Upper lobe of right lung (tissue), 1 donor: ENCODE measurements around the gene SLC6A12. TPM values are rescaled to one million over a fixed set of nuclear protein-coding genes. Genes with fewer than 3 reads are reported as not detected.

Experiments
- ATAC-seq: fragments of 200-7000 bp; cut with Tn5 transposase; one replicate; pipeline ENCODE4 v1.9.1; 2020; ENCODE audit warnings: mild to moderate bottlenecking, moderate library complexity
- DNase-seq: peaks from one replicate; pipeline ENCODE4 v3.0.0-alpha.2; 2020
- H3K27ac ChIP-seq: fragments of 200-600 bp; one replicate; pipeline ENCODE4 v1.8.0; 2022
- H3K27me3 ChIP-seq: fragments of 200-600 bp; one replicate; pipeline ENCODE4 v1.8.0; 2022; ENCODE audit warnings: mild to moderate bottlenecking
- H3K36me3 ChIP-seq: fragments of 200-600 bp; one replicate; pipeline ENCODE4 v1.8.0; 2022
- H3K4me1 ChIP-seq: fragments of 200-600 bp; one replicate; pipeline ENCODE4 v1.8.0; 2022
- H3K4me3 ChIP-seq: fragments of 200-600 bp; one replicate; pipeline ENCODE4 v1.8.0; 2022; ENCODE audit warnings: mild to moderate bottlenecking
- H3K9me3 ChIP-seq: fragments of 200-600 bp; one replicate; pipeline ENCODE4 v1.8.0; 2022
- CTCF ChIP-seq: fragments of 200-600 bp; IDR thresholded peaks from one replicate; pipeline ENCODE4 v1.8.0; 2022; ENCODE audit warnings: antibody characterized with exemption
- intact Hi-C: fragments of 100-400 bp; cut with DNase I; formaldehyde crosslinking; loops from one replicate; pipeline ENCODE4 v1.11.0; 2022
- total RNA-seq: library from RNA; stranded (reverse); fragmentation: NEBNext Ultra II Directional; extraction: Animal tissue kit (Norgen Biotek cat#: 25700); gene quantifications from one replicate; pipeline ENCODE4 v1.2.1, GENCODE V29; 2021
- donor health status: DM: no; HTN: yes; CAD: no; lungs with severe emphysema.

SLC6A12 gene
- total RNA-seq, 1 donor from 2014 or later, result 11.1 TPM

- ATAC-seq (no peak), DNase-seq (no peak)
- no peak for TF ChIP-seq CTCF
- Histone ChIP-seq H3K4me1 (no peaks in the 10 kb centered on the region), H3K36me3 (no peaks in the 10 kb centered on the region), H3K4me3 (no peak overlapping the region), H3K9me3 (no peaks in the 10 kb centered on the region), H3K27me3 (peaks cover 12% of the 10 kb centered on the region), H3K27ac (no peak overlapping the region)
- intact Hi-C loops, result no loop called here
These were observed 18.8 kb downstream of the SLC6A12 start for GRCh38 chr12:195156-195555.

GRCh38 chr12:194276-194675, 19.7 kb downstream of the SLC6A12 start:
- intact Hi-C loops, result no loop called here
- Histone ChIP-seq H3K36me3 (no peaks in the 10 kb centered on the region), H3K4me3 (no peak overlapping the region), H3K27ac (no peak overlapping the region), H3K9me3 (no peaks in the 10 kb centered on the region), H3K27me3 (peaks cover 12% of the 10 kb centered on the region), H3K4me1 (peaks cover 3% of the 10 kb centered on the region)
- TF ChIP-seq CTCF, result no peak
- no peak for DNase-seq
- no peak for ATAC-seq

DNA sequence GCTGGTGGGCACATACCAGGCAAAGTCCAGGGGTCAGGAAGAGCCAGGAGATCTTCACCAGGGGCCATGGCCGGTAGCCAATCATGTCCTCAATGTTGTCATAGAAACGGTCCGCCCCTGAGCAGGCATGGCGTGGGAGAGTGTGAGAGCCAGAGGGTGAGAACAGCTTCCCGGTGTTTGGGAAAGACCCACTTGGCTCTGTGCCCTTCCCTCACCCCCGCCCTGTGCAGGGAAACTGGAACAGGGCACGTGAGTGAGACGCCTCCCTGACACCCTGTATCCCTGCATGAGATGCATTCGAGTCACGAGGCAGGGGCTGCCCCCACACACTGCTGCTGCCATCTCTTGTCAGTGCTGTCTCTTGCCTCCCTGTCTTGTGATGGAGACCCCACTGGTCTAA, 20.7 kb downstream of the SLC6A12 start:
- H3K36me3 ChIP-seq, result no peaks in the 10 kb centered on the region
- DNase-seq (no peak), ATAC-seq (no peak)
- peaks cover 5% of the 10 kb centered on the region for H3K4me1 ChIP-seq
- TF ChIP-seq CTCF, result no peak
- no peak overlapping the region for H3K4me3 ChIP-seq
- no peak overlapping the region for H3K27ac ChIP-seq
- intact Hi-C loops, result no loop called here
- H3K9me3 ChIP-seq, result no peaks in the 10 kb centered on the region
- peaks cover 12% of the 10 kb centered on the region for H3K27me3 ChIP-seq

DNA sequence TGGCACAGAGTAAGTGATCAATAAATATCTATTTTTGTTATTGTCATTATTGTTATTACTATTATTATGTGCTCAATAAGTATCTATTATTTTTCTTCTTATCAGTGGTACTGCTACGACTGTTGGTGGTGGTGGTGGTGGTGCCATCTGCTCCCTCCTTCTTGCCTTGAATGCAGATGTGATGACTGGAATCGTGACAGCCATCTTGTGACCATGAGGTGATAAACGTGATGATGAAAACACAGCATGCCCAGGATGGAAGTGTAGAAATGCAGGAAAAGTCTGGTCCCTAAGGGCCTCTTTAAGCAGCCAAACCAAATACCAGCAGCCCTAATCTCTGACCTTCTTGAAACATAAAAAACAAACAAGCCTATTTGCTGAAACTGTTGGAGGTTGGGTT, 22.4 kb downstream of the SLC6A12 start:
- Histone ChIP-seq H3K4me1 (peaks cover 5% of the 10 kb centered on the region), H3K4me3 (no peak overlapping the region), H3K27ac (no peak overlapping the region), H3K27me3 (peaks cover 12% of the 10 kb centered on the region), H3K36me3 (no peaks in the 10 kb centered on the region), H3K9me3 (no peaks in the 10 kb centered on the region)
- intact Hi-C loops, result no loop called here
- ATAC-seq (no peak), DNase-seq (no peak)
- no peak for TF ChIP-seq CTCF

GRCh38 chr12:190881-191280, 23.1 kb downstream of the SLC6A12 start:
- no peak overlapping the region for H3K4me3 ChIP-seq
- peaks cover 5% of the 10 kb centered on the region for H3K4me1 ChIP-seq
- intact Hi-C loops, result no loop called here
- H3K27ac ChIP-seq, result no peak overlapping the region
- no peaks in the 10 kb centered on the region for H3K36me3 ChIP-seq
- H3K9me3 ChIP-seq, result no peaks in the 10 kb centered on the region
- TF ChIP-seq CTCF, result no peak
- H3K27me3 ChIP-seq, result peaks cover 12% of the 10 kb centered on the region
- ATAC-seq (no peak), DNase-seq (no peak)

GRCh38 chr12:189622-189962, 24.4 kb downstream of the SLC6A12 start:
- ATAC-seq (no peak), DNase-seq (no peak)
- no peaks in the 10 kb centered on the region for H3K9me3 ChIP-seq
- H3K4me1 ChIP-seq, result peaks cover 5% of the 10 kb centered on the region
- H3K4me3 ChIP-seq, result no peak overlapping the region
- H3K36me3 ChIP-seq, result no peaks in the 10 kb centered on the region
- H3K27ac ChIP-seq, result no peak overlapping the region
- H3K27me3 ChIP-seq, result peaks cover 12% of the 10 kb centered on the region
- intact Hi-C loops, result no loop called here
- no peak for TF ChIP-seq CTCF
